Stimulated activated CD8-positive, alpha-beta memory T cell treated with anti-CD3 and anti-CD28 coated beads, Interleukin-12 subunit alpha, Interleukin-12 subunit beta, amount 100 ng/mL, for 1 hour (primary cell): ENCODE measurements around the gene TUBB6.

Experiments
- DNase-seq: peaks from one replicate; pipeline ENCODE4 v3.0.0-alpha.2; 2020; ENCODE audit warnings: low read depth

The TUBB6 gene

GRCh38 chr18:12307701-12308385, at the start of gene TUBB6:
Gene TUBB6, plus strand, starts transcription at chr18:12308241. Its CDS starts 52 bp downstream, at chr18:12308293.
- no peak for DNase-seq

- no peak for DNase-seq
Observed at GRCh38 chr18:12258719-12259705, 49.0 kb upstream of the TUBB6 start.

- DNase-seq, result no peak
Observed at GRCh38 chr18:12262748-12263147, 45.3 kb upstream of the TUBB6 start.

- DNase-seq, result no peak
Observed at GRCh38 chr18:12264864-12265263, 43.2 kb upstream of the TUBB6 start.

- DNase-seq, result peak; percentile 18
Observed at GRCh38 chr18:12271376-12272235, 36.4 kb upstream of the TUBB6 start.

GRCh38 chr18:12274793-12275192, 33.2 kb upstream of the TUBB6 start:
- DNase-seq, result no peak

GRCh38 chr18:12276736-12277554, 31.1 kb upstream of the TUBB6 start:
- DNase-seq, result no peak

- no peak for DNase-seq
Observed at GRCh38 chr18:12278215-12278671, 29.8 kb upstream of the TUBB6 start.

GRCh38 chr18:12278741-12279682, 29.0 kb upstream of the TUBB6 start:
- no peak for DNase-seq

- DNase-seq, result no peak
Observed at GRCh38 chr18:12279781-12280531, 28.1 kb upstream of the TUBB6 start.

- DNase-seq, result no peak
Observed at GRCh38 chr18:12281861-12282260, 26.2 kb upstream of the TUBB6 start.

- no peak for DNase-seq
Observed at GRCh38 chr18:12282442-12283039, 25.5 kb upstream of the TUBB6 start.

GRCh38 chr18:12283256-12283655, 24.8 kb upstream of the TUBB6 start:
- no peak for DNase-seq

GRCh38 chr18:12283666-12284065, 24.4 kb upstream of the TUBB6 start:
- DNase-seq, result no peak

GRCh38 chr18:12287131-12287681, 20.8 kb upstream of the TUBB6 start:
- DNase-seq, result no peak

- no peak for DNase-seq
Observed at GRCh38 chr18:12287684-12288402, 20.2 kb upstream of the TUBB6 start.

- DNase-seq, result no peak
Observed at GRCh38 chr18:12288403-12288755, 19.7 kb upstream of the TUBB6 start.

- DNase-seq, result no peak
Observed at GRCh38 chr18:12290086-12290485, 18.0 kb upstream of the TUBB6 start.
